DND-41 (cell line): ENCODE data around the gene STAMBP.
A peak's percentile ranks its signal among the peaks of the same experiment; 100 is the strongest.

Experiments used
- ATAC-seq: fragments of 200-7000 bp; cut with Tn5 transposase; 3 replicates; pipeline ENCODE4 v1.9.1; 2021; ENCODE audit warnings: low read depth; ENCODE audit not compliant: insufficient read depth
- DNase-seq: peaks from one replicate; pipeline ENCODE4 v3.0.0-alpha.2; 2020
- H2AFZ ChIP-seq: 2 replicates; pipeline ENCODE4 v1.6.0; 2012; ENCODE audit warnings: low read depth, low read length
- H3K27ac ChIP-seq: 2 replicates; pipeline ENCODE4 v1.5.1; 2012; ENCODE audit warnings: low read length, inconsistent platforms
- H3K27me3 ChIP-seq: fragments of 200-600 bp; sonication (generic); 2 replicates; pipeline ENCODE4 v1.6.0; 2012; ENCODE audit warnings: low read length, mild to moderate bottlenecking, inconsistent platforms; ENCODE audit not compliant: insufficient read depth, poor library complexity
- H3K36me3 ChIP-seq: 2 replicates; pipeline ENCODE4 v1.5.1; 2012; ENCODE audit warnings: low read length, inconsistent platforms; ENCODE audit not compliant: insufficient read depth
- H3K4me1 ChIP-seq: 2 replicates; pipeline ENCODE4 v1.5.1; 2012; ENCODE audit warnings: mild to moderate bottlenecking, low read length; ENCODE audit not compliant: insufficient read depth
- H3K4me2 ChIP-seq: 2 replicates; pipeline ENCODE4 v1.6.0; 2012; ENCODE audit warnings: mild to moderate bottlenecking, moderate library complexity, low read length, inconsistent platforms; ENCODE audit not compliant: insufficient read depth
- H3K4me3 ChIP-seq, 2 experiments: fragments of 200-600 bp in 1 of 2; shearing (Covaris generic) in 1 of 2; 2 replicates each; pipeline ENCODE4 v1.5.1; 2012 to 2016; ENCODE audit warnings: inconsistent platforms in 2 of 2, low read length in 2 of 2, mild to moderate bottlenecking in 2 of 2, low read depth in 1 of 2, moderate library complexity in 1 of 2
- H3K79me2 ChIP-seq: 2 replicates; pipeline ENCODE4 v1.6.0; 2012; ENCODE audit warnings: low read length, inconsistent platforms; ENCODE audit not compliant: insufficient read depth
- H3K9ac ChIP-seq: 2 replicates; pipeline ENCODE4 v1.6.0; 2012; ENCODE audit warnings: low read depth, mild to moderate bottlenecking, inconsistent platforms, low read length, moderate library complexity
- H3K9me3 ChIP-seq: 2 replicates; pipeline ENCODE4 v1.5.1; 2012; ENCODE audit warnings: low read length, moderate library complexity, mild to moderate bottlenecking, inconsistent platforms; ENCODE audit not compliant: insufficient read depth, severe bottlenecking
- H4K20me1 ChIP-seq: 2 replicates; pipeline ENCODE4 v1.6.0; 2012; ENCODE audit warnings: low read length; ENCODE audit not compliant: insufficient read depth
- EZH2 ChIP-seq: IDR thresholded peaks from 3 replicates; pipeline ENCODE4 v1.6.1; 2012; ENCODE audit warnings: borderline replicate concordance, low read depth, mild to moderate bottlenecking, moderate library complexity, low read length, inconsistent platforms; ENCODE audit not compliant: severe bottlenecking
- TF ChIP-seq, protein P1 (sequence below): IDR thresholded peaks from 2 replicates; pipeline ENCODE4 v1.5.1; 2012; ENCODE audit warnings: borderline replicate concordance, low read length, moderate library complexity, mild to moderate bottlenecking; ENCODE audit not compliant: poor library complexity, severe bottlenecking; ENCODE audit errors: extremely low read depth

The STAMBP gene

DNA sequence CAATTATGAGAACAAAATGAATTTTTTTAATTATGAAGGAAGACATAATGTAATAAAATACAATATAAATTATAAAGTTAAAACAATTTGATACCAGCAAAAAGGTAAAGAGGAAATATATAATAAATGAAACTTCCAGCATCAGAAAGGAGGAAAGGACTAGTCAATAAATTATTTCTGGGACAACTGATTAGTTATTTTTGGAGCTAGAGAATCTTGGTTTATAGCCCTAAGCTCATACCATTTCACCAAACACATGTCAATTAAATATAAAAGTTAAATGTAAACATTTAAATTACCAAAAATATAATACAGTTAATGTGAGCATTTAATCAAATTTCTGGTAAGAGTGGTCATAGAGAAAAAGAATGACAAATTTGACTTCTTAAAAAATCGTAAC lies 76.2 kb downstream of the STAMBP start:
- Histone ChIP-seq H3K9me3 (no peaks in the 10 kb centered on the region), H3K36me3 (no peaks in the 10 kb centered on the region), H2AFZ (no peak overlapping the region), H4K20me1 (no peaks in the 10 kb centered on the region), H3K27ac (no peak overlapping the region), H3K9ac (no peak overlapping the region), H3K79me2 (no peaks in the 10 kb centered on the region), H3K4me1 (no peaks in the 10 kb centered on the region), H3K4me3 (no peak overlapping the region), H3K27me3 (peaks cover 3% of the 10 kb centered on the region), H3K4me2 (no peak overlapping the region)
- no peak for TF ChIP-seq EZH2
- TF ChIP-seq, protein P1, sequence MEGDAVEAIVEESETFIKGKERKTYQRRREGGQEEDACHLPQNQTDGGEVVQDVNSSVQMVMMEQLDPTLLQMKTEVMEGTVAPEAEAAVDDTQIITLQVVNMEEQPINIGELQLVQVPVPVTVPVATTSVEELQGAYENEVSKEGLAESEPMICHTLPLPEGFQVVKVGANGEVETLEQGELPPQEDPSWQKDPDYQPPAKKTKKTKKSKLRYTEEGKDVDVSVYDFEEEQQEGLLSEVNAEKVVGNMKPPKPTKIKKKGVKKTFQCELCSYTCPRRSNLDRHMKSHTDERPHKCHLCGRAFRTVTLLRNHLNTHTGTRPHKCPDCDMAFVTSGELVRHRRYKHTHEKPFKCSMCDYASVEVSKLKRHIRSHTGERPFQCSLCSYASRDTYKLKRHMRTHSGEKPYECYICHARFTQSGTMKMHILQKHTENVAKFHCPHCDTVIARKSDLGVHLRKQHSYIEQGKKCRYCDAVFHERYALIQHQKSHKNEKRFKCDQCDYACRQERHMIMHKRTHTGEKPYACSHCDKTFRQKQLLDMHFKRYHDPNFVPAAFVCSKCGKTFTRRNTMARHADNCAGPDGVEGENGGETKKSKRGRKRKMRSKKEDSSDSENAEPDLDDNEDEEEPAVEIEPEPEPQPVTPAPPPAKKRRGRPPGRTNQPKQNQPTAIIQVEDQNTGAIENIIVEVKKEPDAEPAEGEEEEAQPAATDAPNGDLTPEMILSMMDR, result no peak
- ATAC-seq (no peak), DNase-seq (no peak)

DNA sequence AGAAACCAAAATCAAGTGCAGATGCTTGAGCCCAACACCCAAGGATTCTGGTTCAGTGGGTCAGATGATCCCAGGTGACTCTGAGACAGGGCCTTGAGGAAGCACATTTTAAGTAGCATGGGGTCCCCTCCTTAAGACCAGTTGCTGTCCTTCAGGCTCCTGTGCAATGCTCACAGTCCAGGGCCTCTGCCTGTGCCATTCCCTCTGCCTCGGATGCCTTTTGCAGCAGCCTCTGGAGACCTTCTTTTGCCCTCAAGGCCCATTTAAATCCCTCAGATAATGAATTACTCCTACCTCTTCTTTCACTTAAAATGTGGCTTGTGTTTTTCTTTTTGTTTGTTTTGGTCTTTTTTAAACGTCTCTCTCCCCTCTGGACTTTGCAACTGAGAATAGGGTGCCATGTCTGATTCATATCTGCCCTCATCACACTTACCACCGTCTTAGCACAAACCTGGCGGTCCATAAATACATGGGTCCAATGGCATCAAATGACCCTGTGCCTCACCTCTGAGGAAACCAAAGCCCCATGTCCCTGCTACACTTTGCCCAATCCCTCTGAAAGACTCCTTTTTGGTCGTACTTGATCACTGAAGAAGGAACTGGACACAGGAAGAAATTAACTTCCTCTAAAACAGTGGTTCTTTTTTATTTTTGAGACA lies 78.2 kb downstream of the STAMBP start:
- Histone ChIP-seq H3K9me3 (no peaks in the 10 kb centered on the region), H2AFZ (no peak overlapping the region), H4K20me1 (no peaks in the 10 kb centered on the region), H3K4me1 (no peaks in the 10 kb centered on the region), H3K9ac (no peak overlapping the region), H3K79me2 (no peaks in the 10 kb centered on the region), H3K27ac (no peak overlapping the region), H3K36me3 (no peaks in the 10 kb centered on the region), H3K27me3 (peaks cover 3% of the 10 kb centered on the region), H3K4me3 (no peak overlapping the region), H3K4me2 (no peak overlapping the region)
- ATAC-seq (no peak), DNase-seq (no peak)
- no peak for TF ChIP-seq EZH2
- TF ChIP-seq, protein P1, result no peak

DNA sequence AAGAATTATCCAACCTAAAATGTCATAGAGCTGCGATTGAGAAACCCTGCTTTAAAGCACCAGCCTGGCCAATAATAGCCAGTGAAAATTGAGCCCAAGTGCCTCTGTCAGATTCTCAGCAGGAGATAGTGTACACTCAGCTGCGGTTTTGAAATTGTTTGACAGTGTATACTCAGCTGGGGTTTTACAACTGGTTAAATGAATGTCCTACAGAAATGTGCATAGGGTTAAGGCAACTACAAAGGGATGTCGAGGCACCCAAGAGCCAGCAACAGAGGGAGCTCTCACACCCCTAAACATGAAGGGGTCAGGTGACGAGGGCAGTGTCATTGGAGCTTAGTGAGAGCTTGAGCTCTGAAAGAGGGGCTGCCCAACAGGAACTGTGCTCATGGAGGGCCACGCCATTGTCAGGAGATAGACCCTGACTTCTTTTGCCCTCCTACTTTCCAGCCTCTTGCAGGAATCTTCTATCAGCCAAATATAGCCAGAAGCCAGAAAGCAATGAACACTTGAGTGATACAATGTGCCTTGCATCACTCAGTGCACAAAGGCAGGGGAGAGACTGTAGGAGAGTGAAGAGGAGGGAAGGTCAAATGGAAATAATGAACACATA lies 79.2 kb downstream of the STAMBP start:
- H3K79me2 ChIP-seq, result no peaks in the 10 kb centered on the region
- H3K9me3 ChIP-seq, result no peaks in the 10 kb centered on the region
- TF ChIP-seq, protein P1, result peak; percentile 73
- TF ChIP-seq EZH2, result no peak
- no peaks in the 10 kb centered on the region for H3K36me3 ChIP-seq
- H3K4me3 ChIP-seq, result no peak overlapping the region
- H3K27me3 ChIP-seq, result no peaks in the 10 kb centered on the region
- no peak overlapping the region for H3K9ac ChIP-seq
- no peak overlapping the region for H3K4me2 ChIP-seq
- H3K4me1 ChIP-seq, result no peaks in the 10 kb centered on the region
- H3K27ac ChIP-seq, result no peak overlapping the region
- peak; percentile 89 for ATAC-seq
- H4K20me1 ChIP-seq, result no peaks in the 10 kb centered on the region
- peak; percentile 46 for DNase-seq
- peak overlapping the region; percentile 29 for H2AFZ ChIP-seq
